Measurements from ENCODE around the gene NAXE.

DNA sequence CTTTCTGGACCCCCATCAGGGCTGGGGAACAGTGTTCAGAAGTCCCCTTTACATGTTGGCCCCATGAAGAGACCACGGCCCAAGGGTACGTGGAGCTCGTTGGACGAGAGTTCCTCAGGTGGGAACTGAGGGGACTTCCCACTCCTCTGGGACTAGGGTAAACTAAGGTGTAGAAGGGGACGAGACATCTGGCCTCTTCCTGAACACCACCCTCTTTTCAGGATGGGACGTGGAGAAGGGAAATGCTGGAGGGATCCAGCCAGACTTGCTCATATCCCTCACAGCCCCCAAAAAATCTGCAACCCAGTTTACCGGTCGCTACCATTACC, 2.0 kb downstream of the NAXE start:
- TF ChIP-seq POLR2AphosphoS5 (IDR thresholded peaks at IDR 0.05; ENCODE audit: borderline replicate concordance, low read depth, low read length) (no peak), EZH2 (IDR thresholded peaks at IDR 0.05) (no peak)

Measured in SK-N-MC (cell line).